Prostate gland (tissue), 2 donors: ENCODE measurements around the gene MAGI2. TPM values are rescaled to one million over a fixed set of nuclear protein-coding genes. Genes with fewer than 3 reads are reported as not detected.

Experiments used
- DNase-seq: peaks from one replicate; pipeline ENCODE4 v3.0.0-alpha.2; 2019; ENCODE audit warnings: low spot score
- H3K27ac ChIP-seq, 2 donors: fragments of 200-600 bp; sonication (generic); 2 replicates each; pipeline ENCODE4 v1.5.1; 2017 to 2019
- H3K27me3 ChIP-seq: fragments of 200-600 bp; sonication (generic); replicated peaks from 2 replicates; pipeline ENCODE4 v1.5.1; 2019; ENCODE audit not compliant: insufficient read depth
- H3K36me3 ChIP-seq, 2 donors: fragments of 200-600 bp; sonication (generic); 1 replicate in 1 of 2; 2 replicates in 1 of 2; pipeline versions ENCODE4 v1.5.1 to v1.8.1; 2017 to 2019
- H3K4me1 ChIP-seq: fragments of 200-600 bp; sonication (generic); replicated peaks from 2 replicates; pipeline ENCODE4 v1.5.1; 2019
- H3K4me3 ChIP-seq, 2 donors: fragments of 200-600 bp; sonication (generic); 2 replicates each; pipeline ENCODE4 v1.5.1; 2017 to 2019
- H3K9me3 ChIP-seq: fragments of 200-600 bp; sonication (generic); 2 replicates; pipeline ENCODE4 v1.5.1; 2017
- POLR2A ChIP-seq: fragments of 450-650 bp; IDR thresholded peaks from one replicate; pipeline ENCODE4 v1.6.1; 2016; ENCODE audit warnings: antibody characterized with exemption, mild to moderate bottlenecking
- POLR2AphosphoS5 ChIP-seq: sonication (generic); formaldehyde crosslinking; IDR thresholded peaks from one replicate; pipeline ENCODE4 v1.6.1; 2017; ENCODE audit warnings: antibody characterized with exemption
- WGBS: methylation state at CpG from one replicate; pipeline ENCODE4 v1.1.5; 2018; 5-methylcytosine and 5-hydroxymethylcytosine counted together
- intact Hi-C: fragments of 100-400 bp; cut with DNase I; formaldehyde crosslinking; loops from one replicate; pipeline ENCODE4 v1.14.2; 2022
- total RNA-seq, 2 donors: library from RNA; depleted of rRNA; stranded (reverse); fragments of >200 nt; gene quantifications; one replicate each; pipeline ENCODE4 v1.1.0, GENCODE V29; 2016
- TF ChIP-seq, protein P1 (sequence below), 4 experiments: fragments of 200-600 bp in 2 of 4; fragments of 450-650 bp in 2 of 4; sonication (generic) in 2 of 4; IDR thresholded peaks; 1 replicate in 3 of 4; 2 replicates in 1 of 4; pipeline ENCODE4 v1.5.1; 2016 to 2019; ENCODE audit warnings: antibody characterized with exemption in 4 of 4, mild to moderate bottlenecking in 2 of 4, moderate library complexity in 2 of 4

Gene MAGI2
- total RNA-seq, 2 donors from 2014 or later = 27.1 to 31.3 TPM

DNA sequence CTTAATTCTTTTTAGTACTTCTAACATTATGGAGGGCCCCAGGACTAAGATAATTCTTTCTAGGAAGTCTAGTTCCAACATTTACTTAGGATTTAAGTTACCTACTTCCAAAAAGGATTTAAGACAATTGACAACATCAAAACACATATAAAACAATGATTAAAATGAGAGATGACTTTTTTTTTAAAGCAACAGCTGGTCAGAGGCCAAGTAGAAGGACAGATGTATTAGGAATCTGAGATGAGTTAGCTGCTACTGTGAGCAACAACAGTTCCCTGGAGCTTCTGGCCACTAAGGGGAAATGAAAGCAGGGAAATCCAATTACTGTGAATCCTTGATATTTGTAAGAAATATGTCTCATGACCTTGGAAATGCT, 1432.6 kb downstream of the MAGI2 start:
- Histone ChIP-seq H3K27ac (peak overlapping the region in 1 of 2 donors; percentile 96), H3K36me3 (no peaks in the 10 kb centered on the region), H3K4me3 (no peak overlapping the region), H3K27me3 (no peaks in the 10 kb centered on the region), H3K4me1 (peaks cover 2% of the 10 kb centered on the region), H3K9me3 (no peaks in the 10 kb centered on the region)
- DNase-seq = no peak
- TF ChIP-seq POLR2A = no peak
- TF ChIP-seq, protein P1, sequence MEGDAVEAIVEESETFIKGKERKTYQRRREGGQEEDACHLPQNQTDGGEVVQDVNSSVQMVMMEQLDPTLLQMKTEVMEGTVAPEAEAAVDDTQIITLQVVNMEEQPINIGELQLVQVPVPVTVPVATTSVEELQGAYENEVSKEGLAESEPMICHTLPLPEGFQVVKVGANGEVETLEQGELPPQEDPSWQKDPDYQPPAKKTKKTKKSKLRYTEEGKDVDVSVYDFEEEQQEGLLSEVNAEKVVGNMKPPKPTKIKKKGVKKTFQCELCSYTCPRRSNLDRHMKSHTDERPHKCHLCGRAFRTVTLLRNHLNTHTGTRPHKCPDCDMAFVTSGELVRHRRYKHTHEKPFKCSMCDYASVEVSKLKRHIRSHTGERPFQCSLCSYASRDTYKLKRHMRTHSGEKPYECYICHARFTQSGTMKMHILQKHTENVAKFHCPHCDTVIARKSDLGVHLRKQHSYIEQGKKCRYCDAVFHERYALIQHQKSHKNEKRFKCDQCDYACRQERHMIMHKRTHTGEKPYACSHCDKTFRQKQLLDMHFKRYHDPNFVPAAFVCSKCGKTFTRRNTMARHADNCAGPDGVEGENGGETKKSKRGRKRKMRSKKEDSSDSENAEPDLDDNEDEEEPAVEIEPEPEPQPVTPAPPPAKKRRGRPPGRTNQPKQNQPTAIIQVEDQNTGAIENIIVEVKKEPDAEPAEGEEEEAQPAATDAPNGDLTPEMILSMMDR (IDR thresholded peaks at IDR 0.05) = no peak
- no peak for TF ChIP-seq POLR2AphosphoS5
- intact Hi-C loops = loop anchor here (5.0 to 10.0 kb wide), 3 partner anchors 114 to 1431 kb away; partner anchors contain the start of gene MAGI2

GRCh38 chr7:78020136-78020873, 1433.2 kb downstream of the MAGI2 start:
- intact Hi-C loops = loop anchor here (5.0 to 10.0 kb wide), 3 partner anchors 114 to 1432 kb away; partner anchors contain the start of gene MAGI2
- Histone ChIP-seq H3K36me3 (no peaks in the 10 kb centered on the region), H3K4me3 (peak overlapping the region; percentile 48 to 53), H3K27me3 (no peaks in the 10 kb centered on the region), H3K4me1 (peaks cover 2% of the 10 kb centered on the region), H3K27ac (peak overlapping the region; percentile 95 to 96), H3K9me3 (no peaks in the 10 kb centered on the region)
- DNase-seq = peak; percentile 75
- 3% methylated on average over 24 of the region's 25 CpGs for WGBS
- no peak for TF ChIP-seq POLR2A
- TF ChIP-seq, protein P1 (IDR thresholded peaks at IDR 0.05) = peak; percentile 53 to 80 (median 67)
- peak; percentile 44 for TF ChIP-seq POLR2AphosphoS5

- Histone ChIP-seq H3K4me3 (peak overlapping the region; percentile 48 to 53), H3K36me3 (no peaks in the 10 kb centered on the region), H3K27me3 (no peaks in the 10 kb centered on the region), H3K4me1 (peaks cover 2% of the 10 kb centered on the region), H3K9me3 (no peaks in the 10 kb centered on the region), H3K27ac (peak overlapping the region; percentile 95 to 96)
- 0% methylated on average over 36 of the region's 88 CpGs for WGBS
- DNase-seq = peak; percentile 91
- intact Hi-C loops = loop anchor here (5.0 to 10.0 kb wide), 4 partner anchors 75 to 1433 kb away; partner anchors contain the start of gene MAGI2
- TF ChIP-seq POLR2AphosphoS5 (peak; percentile 66), POLR2A (peak; percentile 38)
- TF ChIP-seq, protein P1 (IDR thresholded peaks at IDR 0.05) = peak in 2 of 4 experiments; percentile 15 to 27
Measured at GRCh38 chr7:78019447-78020135, 1433.9 kb downstream of the MAGI2 start.

GRCh38 chr7:78018641-78019446, 1434.6 kb downstream of the MAGI2 start:
- Histone ChIP-seq H3K4me1 (peaks cover 2% of the 10 kb centered on the region), H3K36me3 (no peaks in the 10 kb centered on the region), H3K4me3 (peak overlapping the region; percentile 32 to 36), H3K9me3 (no peaks in the 10 kb centered on the region), H3K27me3 (no peaks in the 10 kb centered on the region), H3K27ac (peak overlapping the region; percentile 68 to 75)
- TF ChIP-seq POLR2A = no peak
- TF ChIP-seq, protein P1 (IDR thresholded peaks at IDR 0.05) = no peak
- TF ChIP-seq POLR2AphosphoS5 = peak; percentile 13
- peak; percentile 10 for DNase-seq
- intact Hi-C loops = loop anchor here (10.0 kb wide), 1 partner anchor 74 kb away; no protein-coding TSS in a partner anchor
- WGBS = 6% methylated on average over 37 of the region's 51 CpGs
